ENCODE results near the gene PPP4R1. TPM values are rescaled to one million over a fixed set of nuclear protein-coding genes. Genes with fewer than 3 reads are reported as not detected.
A peak's percentile ranks its signal among the peaks of the same experiment; 100 is the strongest.

PPP4R1 gene
- total RNA-seq, 1 experiment from 2014 or later, result 110 TPM

DNA sequence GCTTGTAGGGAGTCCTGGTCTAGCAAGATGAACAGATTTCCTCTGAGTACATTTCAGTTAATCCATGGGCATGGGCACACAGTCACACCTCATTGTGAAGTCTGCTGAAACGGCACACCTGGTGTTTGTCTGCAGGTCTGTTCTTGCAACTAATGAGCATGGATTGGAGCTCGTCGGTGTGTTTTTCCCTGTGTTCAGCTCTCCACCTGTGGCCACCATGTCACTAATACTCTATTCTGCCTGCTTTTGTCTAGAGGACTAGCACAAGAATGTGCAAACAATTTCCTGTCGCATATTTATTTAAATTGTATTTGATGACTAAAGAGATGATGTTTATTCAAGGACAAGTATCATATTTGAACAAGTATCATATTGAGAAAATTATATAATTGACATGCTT, 24.5 kb upstream of the PPP4R1 start:
- H3K27me3 Mint-ChIP-seq (ENCODE audit: unreplicated experiment), result no peaks in the 10 kb centered on the region
- H3K4me3 Mint-ChIP-seq (ENCODE audit: low read depth, unreplicated experiment), result no peak overlapping the region
- DNase-seq, result no peak
- TF ChIP-seq, protein P1, sequence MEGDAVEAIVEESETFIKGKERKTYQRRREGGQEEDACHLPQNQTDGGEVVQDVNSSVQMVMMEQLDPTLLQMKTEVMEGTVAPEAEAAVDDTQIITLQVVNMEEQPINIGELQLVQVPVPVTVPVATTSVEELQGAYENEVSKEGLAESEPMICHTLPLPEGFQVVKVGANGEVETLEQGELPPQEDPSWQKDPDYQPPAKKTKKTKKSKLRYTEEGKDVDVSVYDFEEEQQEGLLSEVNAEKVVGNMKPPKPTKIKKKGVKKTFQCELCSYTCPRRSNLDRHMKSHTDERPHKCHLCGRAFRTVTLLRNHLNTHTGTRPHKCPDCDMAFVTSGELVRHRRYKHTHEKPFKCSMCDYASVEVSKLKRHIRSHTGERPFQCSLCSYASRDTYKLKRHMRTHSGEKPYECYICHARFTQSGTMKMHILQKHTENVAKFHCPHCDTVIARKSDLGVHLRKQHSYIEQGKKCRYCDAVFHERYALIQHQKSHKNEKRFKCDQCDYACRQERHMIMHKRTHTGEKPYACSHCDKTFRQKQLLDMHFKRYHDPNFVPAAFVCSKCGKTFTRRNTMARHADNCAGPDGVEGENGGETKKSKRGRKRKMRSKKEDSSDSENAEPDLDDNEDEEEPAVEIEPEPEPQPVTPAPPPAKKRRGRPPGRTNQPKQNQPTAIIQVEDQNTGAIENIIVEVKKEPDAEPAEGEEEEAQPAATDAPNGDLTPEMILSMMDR (IDR thresholded peaks at IDR 0.05; ENCODE audit: unreplicated experiment), result no peak
- no peak overlapping the region for H3K27ac Mint-ChIP-seq (ENCODE audit: unreplicated experiment)
- H3K4me1 Mint-ChIP-seq (ENCODE audit: low read depth, unreplicated experiment), result no peaks in the 10 kb centered on the region
- H3K9me3 Mint-ChIP-seq (ENCODE audit: low read depth, unreplicated experiment), result no peaks in the 10 kb centered on the region
- H3K36me3 Mint-ChIP-seq (ENCODE audit: insufficient read depth, unreplicated experiment), result peaks cover 7% of the 10 kb centered on the region
- intact Hi-C loops (cut with micrococcal nuclease; ENCODE audit: unreplicated experiment), result no loop called here
- BruUV-seq (replicated peaks), result no TSS peak
- CTCF ChIA-PET, result no interaction called here

DNA sequence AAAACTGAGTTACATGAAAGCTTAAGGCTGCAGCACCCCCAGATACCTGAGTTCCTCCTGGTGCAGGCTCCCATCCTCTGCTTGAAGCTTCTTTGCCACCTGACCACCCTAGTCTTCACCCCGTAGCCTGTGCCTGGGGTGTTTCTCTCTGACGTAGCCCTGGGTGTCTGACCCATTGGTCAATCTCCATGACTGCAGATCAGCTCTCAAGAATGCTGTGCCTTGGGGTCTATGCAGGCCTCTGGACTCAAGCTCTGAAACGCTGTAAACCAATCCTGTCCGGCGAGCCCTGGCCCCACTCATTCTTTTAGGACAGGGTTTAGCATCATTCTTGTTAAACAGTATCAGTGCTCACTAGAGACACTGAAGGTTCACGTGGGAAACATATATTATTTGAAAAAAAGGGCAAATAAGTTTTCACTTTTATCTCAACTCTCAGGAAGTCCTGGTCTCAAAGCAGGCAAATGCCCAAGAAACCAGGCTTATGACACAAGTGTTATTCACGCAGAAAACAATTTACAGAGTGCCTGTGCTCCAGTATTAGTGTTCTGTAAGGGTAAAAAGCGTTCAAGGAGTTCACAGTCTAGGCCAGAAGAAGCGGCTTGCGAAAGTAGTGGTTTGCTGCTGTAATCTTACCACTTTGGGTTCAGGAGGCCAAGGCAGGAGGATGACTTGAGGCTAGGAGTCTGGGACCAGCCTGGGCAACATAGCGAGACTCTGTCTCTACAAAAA, 22.8 kb upstream of the PPP4R1 start:
- CTCF ChIA-PET, result no interaction called here
- Mint-ChIP-seq H3K4me3 (ENCODE audit: low read depth, unreplicated experiment) (no peak overlapping the region), H3K27ac (ENCODE audit: unreplicated experiment) (no peak overlapping the region), H3K27me3 (ENCODE audit: unreplicated experiment) (no peaks in the 10 kb centered on the region), H3K36me3 (ENCODE audit: insufficient read depth, unreplicated experiment) (no peaks in the 10 kb centered on the region), H3K9me3 (ENCODE audit: low read depth, unreplicated experiment) (no peaks in the 10 kb centered on the region), H3K4me1 (ENCODE audit: low read depth, unreplicated experiment) (no peaks in the 10 kb centered on the region)
- BruUV-seq (replicated peaks), result no TSS peak
- DNase-seq, result no peak
- intact Hi-C loops (cut with micrococcal nuclease; ENCODE audit: unreplicated experiment), result no loop called here
- TF ChIP-seq, protein P1 (IDR thresholded peaks at IDR 0.05; ENCODE audit: unreplicated experiment), result no peak

DNA sequence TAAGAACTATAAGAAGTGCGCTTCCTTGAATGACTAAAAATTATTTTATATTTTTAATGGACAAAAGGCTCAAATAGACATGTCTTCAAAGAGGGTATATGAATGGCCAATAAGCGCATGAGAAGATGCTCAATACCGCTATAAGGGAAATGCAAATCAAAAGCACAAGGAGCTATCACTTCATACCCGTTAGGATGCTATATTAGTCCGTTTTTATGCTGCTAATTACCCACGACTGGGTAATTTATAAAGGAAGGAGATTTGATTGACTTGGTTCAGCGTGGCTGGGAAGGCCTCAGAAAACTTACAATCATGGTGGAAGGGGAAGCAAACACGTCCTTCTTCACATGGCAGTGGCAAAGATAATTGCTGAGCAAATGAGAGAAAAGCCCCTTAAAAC, 20.5 kb upstream of the PPP4R1 start:
- intact Hi-C loops (cut with micrococcal nuclease; ENCODE audit: unreplicated experiment), result no loop called here
- peaks cover 10% of the 10 kb centered on the region for H3K4me1 Mint-ChIP-seq (ENCODE audit: low read depth, unreplicated experiment)
- no peak overlapping the region for H3K27ac Mint-ChIP-seq (ENCODE audit: unreplicated experiment)
- BruUV-seq (replicated peaks), result no TSS peak
- no peaks in the 10 kb centered on the region for H3K36me3 Mint-ChIP-seq (ENCODE audit: insufficient read depth, unreplicated experiment)
- TF ChIP-seq, protein P1 (IDR thresholded peaks at IDR 0.05; ENCODE audit: unreplicated experiment), result no peak
- no peak for DNase-seq
- H3K4me3 Mint-ChIP-seq (ENCODE audit: low read depth, unreplicated experiment), result no peak overlapping the region
- CTCF ChIA-PET, result no interaction called here
- H3K9me3 Mint-ChIP-seq (ENCODE audit: low read depth, unreplicated experiment), result no peaks in the 10 kb centered on the region
- H3K27me3 Mint-ChIP-seq (ENCODE audit: unreplicated experiment), result no peaks in the 10 kb centered on the region

DNA sequence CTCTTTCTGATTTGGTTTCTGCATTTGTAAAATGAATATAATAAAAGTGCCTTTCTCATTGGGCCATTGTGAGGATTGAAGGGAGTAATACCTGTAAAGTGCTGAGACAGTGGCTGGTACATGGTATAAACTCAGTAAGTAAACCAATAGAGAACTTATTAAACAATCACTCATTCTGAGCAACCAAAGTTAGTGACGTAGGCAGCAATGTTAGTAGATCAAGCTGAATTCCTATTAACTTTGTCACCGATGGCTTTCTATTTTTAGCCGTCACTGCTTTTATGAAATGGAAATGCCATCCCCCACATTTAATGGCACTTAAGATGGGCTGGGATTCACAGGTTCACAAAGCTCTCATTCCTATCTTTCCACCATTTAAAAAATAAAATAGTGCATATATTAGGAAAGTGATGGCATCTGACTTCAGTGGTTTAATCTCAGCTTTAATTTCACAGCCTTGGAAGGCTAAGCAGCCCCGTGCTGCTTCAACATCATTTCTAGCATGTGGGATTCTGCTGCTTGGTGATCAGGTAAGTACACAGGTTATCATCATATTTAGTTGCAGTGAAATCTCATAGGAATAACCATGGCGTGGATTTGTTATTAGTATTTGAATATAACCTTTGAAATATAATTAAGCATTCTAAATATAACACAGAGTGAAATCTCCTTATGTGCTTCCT, 17.6 kb upstream of the PPP4R1 start:
- no peak overlapping the region for H3K4me3 Mint-ChIP-seq (ENCODE audit: low read depth, unreplicated experiment)
- DNase-seq, result peak; percentile 31
- no peaks in the 10 kb centered on the region for H3K27me3 Mint-ChIP-seq (ENCODE audit: unreplicated experiment)
- H3K27ac Mint-ChIP-seq (ENCODE audit: unreplicated experiment), result peak overlapping the region; percentile 22
- no TSS peak for BruUV-seq (replicated peaks)
- intact Hi-C loops (cut with micrococcal nuclease; ENCODE audit: unreplicated experiment), result no loop called here
- TF ChIP-seq, protein P1 (IDR thresholded peaks at IDR 0.05; ENCODE audit: unreplicated experiment), result no peak
- H3K36me3 Mint-ChIP-seq (ENCODE audit: insufficient read depth, unreplicated experiment), result no peaks in the 10 kb centered on the region
- no peaks in the 10 kb centered on the region for H3K9me3 Mint-ChIP-seq (ENCODE audit: low read depth, unreplicated experiment)
- H3K4me1 Mint-ChIP-seq (ENCODE audit: low read depth, unreplicated experiment), result peaks cover 24% of the 10 kb centered on the region
- CTCF ChIA-PET, result interaction anchor here (1.0 to 1.9 kb wide), 5 partner anchors 9 to 58 kb away, joined by 3 to 8 read pairs (median 4); no protein-coding TSS in a partner anchor
